Prostate gland (tissue), 2 donors: Measurements from ENCODE around the gene NGDN. TPM values are rescaled to one million over a fixed set of nuclear protein-coding genes. Genes with fewer than 3 reads are reported as not detected.

Experiments used
- DNase-seq: peaks from one replicate; pipeline ENCODE4 v3.0.0-alpha.2; 2019; ENCODE audit warnings: low spot score
- H3K27ac ChIP-seq, 2 donors: fragments of 200-600 bp; sonication (generic); 2 replicates each; pipeline ENCODE4 v1.5.1; 2017 to 2019
- H3K27me3 ChIP-seq: fragments of 200-600 bp; sonication (generic); replicated peaks from 2 replicates; pipeline ENCODE4 v1.5.1; 2019; ENCODE audit not compliant: insufficient read depth
- H3K36me3 ChIP-seq, 2 donors: fragments of 200-600 bp; sonication (generic); 1 replicate in 1 of 2; 2 replicates in 1 of 2; pipeline versions ENCODE4 v1.5.1 to v1.8.1; 2017 to 2019
- H3K4me1 ChIP-seq: fragments of 200-600 bp; sonication (generic); replicated peaks from 2 replicates; pipeline ENCODE4 v1.5.1; 2019
- H3K4me3 ChIP-seq, 2 donors: fragments of 200-600 bp; sonication (generic); 2 replicates each; pipeline ENCODE4 v1.5.1; 2017 to 2019
- H3K9me3 ChIP-seq: fragments of 200-600 bp; sonication (generic); 2 replicates; pipeline ENCODE4 v1.5.1; 2017
- POLR2A ChIP-seq: fragments of 450-650 bp; IDR thresholded peaks from one replicate; pipeline ENCODE4 v1.6.1; 2016; ENCODE audit warnings: antibody characterized with exemption, mild to moderate bottlenecking
- POLR2AphosphoS5 ChIP-seq: sonication (generic); formaldehyde crosslinking; IDR thresholded peaks from one replicate; pipeline ENCODE4 v1.6.1; 2017; ENCODE audit warnings: antibody characterized with exemption
- WGBS: methylation state at CpG from one replicate; pipeline ENCODE4 v1.1.5; 2018; 5-methylcytosine and 5-hydroxymethylcytosine counted together
- intact Hi-C: fragments of 100-400 bp; cut with DNase I; formaldehyde crosslinking; loops from one replicate; pipeline ENCODE4 v1.14.2; 2022
- total RNA-seq, 2 donors: library from RNA; depleted of rRNA; stranded (reverse); fragments of >200 nt; gene quantifications; one replicate each; pipeline ENCODE4 v1.1.0, GENCODE V29; 2016
- TF ChIP-seq, protein P1 (sequence below), 4 experiments: fragments of 200-600 bp in 2 of 4; fragments of 450-650 bp in 2 of 4; sonication (generic) in 2 of 4; IDR thresholded peaks; 1 replicate in 3 of 4; 2 replicates in 1 of 4; pipeline ENCODE4 v1.5.1; 2016 to 2019; ENCODE audit warnings: antibody characterized with exemption in 4 of 4, mild to moderate bottlenecking in 2 of 4, moderate library complexity in 2 of 4

NGDN gene
- total RNA-seq, 2 donors from 2014 or later, result 33.7 to 37.0 TPM

GRCh38 chr14:23445773-23446172, 23.7 kb upstream of the NGDN start:
- intact Hi-C loops, result no loop called here
- DNase-seq, result no peak
- WGBS, result 80% methylated on average over 4 of the region's 4 CpGs
- Histone ChIP-seq H3K27ac (no peak overlapping the region), H3K4me1 (no peaks in the 10 kb centered on the region), H3K27me3 (no peaks in the 10 kb centered on the region), H3K36me3 (no peaks in the 10 kb centered on the region), H3K4me3 (no peak overlapping the region), H3K9me3 (no peaks in the 10 kb centered on the region)
- TF ChIP-seq, protein P1, sequence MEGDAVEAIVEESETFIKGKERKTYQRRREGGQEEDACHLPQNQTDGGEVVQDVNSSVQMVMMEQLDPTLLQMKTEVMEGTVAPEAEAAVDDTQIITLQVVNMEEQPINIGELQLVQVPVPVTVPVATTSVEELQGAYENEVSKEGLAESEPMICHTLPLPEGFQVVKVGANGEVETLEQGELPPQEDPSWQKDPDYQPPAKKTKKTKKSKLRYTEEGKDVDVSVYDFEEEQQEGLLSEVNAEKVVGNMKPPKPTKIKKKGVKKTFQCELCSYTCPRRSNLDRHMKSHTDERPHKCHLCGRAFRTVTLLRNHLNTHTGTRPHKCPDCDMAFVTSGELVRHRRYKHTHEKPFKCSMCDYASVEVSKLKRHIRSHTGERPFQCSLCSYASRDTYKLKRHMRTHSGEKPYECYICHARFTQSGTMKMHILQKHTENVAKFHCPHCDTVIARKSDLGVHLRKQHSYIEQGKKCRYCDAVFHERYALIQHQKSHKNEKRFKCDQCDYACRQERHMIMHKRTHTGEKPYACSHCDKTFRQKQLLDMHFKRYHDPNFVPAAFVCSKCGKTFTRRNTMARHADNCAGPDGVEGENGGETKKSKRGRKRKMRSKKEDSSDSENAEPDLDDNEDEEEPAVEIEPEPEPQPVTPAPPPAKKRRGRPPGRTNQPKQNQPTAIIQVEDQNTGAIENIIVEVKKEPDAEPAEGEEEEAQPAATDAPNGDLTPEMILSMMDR (IDR thresholded peaks at IDR 0.05), result no peak
- TF ChIP-seq POLR2AphosphoS5 (no peak), POLR2A (no peak)

GRCh38 chr14:23446291-23446851, 23.1 kb upstream of the NGDN start:
- intact Hi-C loops, result no loop called here

GRCh38 chr14:23447361-23448350, 21.8 kb upstream of the NGDN start:
- no peak for DNase-seq
- intact Hi-C loops, result no loop called here
- no peaks in the 10 kb centered on the region for H3K36me3 ChIP-seq
- no peaks in the 10 kb centered on the region for H3K9me3 ChIP-seq
- WGBS, result 75% methylated on average over 7 of the region's 7 CpGs
- H3K27ac ChIP-seq, result no peak overlapping the region
- TF ChIP-seq POLR2A (no peak), POLR2AphosphoS5 (no peak)
- TF ChIP-seq, protein P1 (IDR thresholded peaks at IDR 0.05), result no peak
- H3K27me3 ChIP-seq, result no peaks in the 10 kb centered on the region
- no peaks in the 10 kb centered on the region for H3K4me1 ChIP-seq
- H3K4me3 ChIP-seq, result no peak overlapping the region

More at GRCh38 chr14:23446291-23446851, 23.1 kb upstream of the NGDN start:
- Histone ChIP-seq H3K27me3 (no peaks in the 10 kb centered on the region), H3K9me3 (no peaks in the 10 kb centered on the region), H3K4me1 (no peaks in the 10 kb centered on the region), H3K36me3 (no peaks in the 10 kb centered on the region), H3K4me3 (no peak overlapping the region), H3K27ac (no peak overlapping the region)
- no peak for DNase-seq
- no peak for TF ChIP-seq POLR2A
- no peak for TF ChIP-seq POLR2AphosphoS5
- TF ChIP-seq, protein P1 (IDR thresholded peaks at IDR 0.05), result no peak
- WGBS, result 60% methylated on average over 4 of the region's 4 CpGs

GRCh38 chr14:23449314-23449713, 20.2 kb upstream of the NGDN start:
- Histone ChIP-seq H3K4me3 (no peak overlapping the region), H3K4me1 (no peaks in the 10 kb centered on the region), H3K36me3 (no peaks in the 10 kb centered on the region), H3K27ac (no peak overlapping the region), H3K9me3 (no peaks in the 10 kb centered on the region), H3K27me3 (no peaks in the 10 kb centered on the region)
- TF ChIP-seq POLR2AphosphoS5, result no peak
- TF ChIP-seq, protein P1 (IDR thresholded peaks at IDR 0.05), result no peak
- DNase-seq, result no peak
- intact Hi-C loops, result no loop called here
- 68% methylated on average over 1 of the region's 1 CpG for WGBS
